Osteoblast (primary cell): ENCODE data around the gene UBE2U. TPM values are rescaled to one million over a fixed set of nuclear protein-coding genes. Genes with fewer than 3 reads are reported as not detected.
"Not testable (repeated sequence)": the region's sequence is repeated elsewhere in the genome, so short reads cannot be mapped to it uniquely, and the experiment has no call there.

Experiments used
- DNase-seq: peaks from one replicate; pipeline ENCODE4 v3.0.0; 2011; ENCODE audit warnings: low spot score, mixed read lengths; ENCODE audit not compliant: insufficient read length; ENCODE audit errors: missing footprints
- H2AFZ ChIP-seq: 2 replicates; pipeline ENCODE4 v1.6.0; 2011; ENCODE audit warnings: mild to moderate bottlenecking, low read length
- H3K27ac ChIP-seq: 2 replicates; pipeline ENCODE4 v1.5.1; 2011; ENCODE audit warnings: mild to moderate bottlenecking, low read depth, low read length, moderate library complexity
- H3K27me3 ChIP-seq: 2 replicates; pipeline ENCODE4 v1.6.0; 2012; ENCODE audit warnings: mild to moderate bottlenecking, control low read depth, inconsistent platforms, low read length, moderate library complexity; ENCODE audit not compliant: insufficient read depth
- H3K36me3 ChIP-seq: 2 replicates; pipeline ENCODE4 v1.5.1; 2011; ENCODE audit warnings: mild to moderate bottlenecking, low read length, control low read depth, moderate library complexity; ENCODE audit not compliant: insufficient read depth
- H3K4me1 ChIP-seq: 2 replicates; pipeline ENCODE4 v1.5.1; 2011; ENCODE audit warnings: mild to moderate bottlenecking, low read length, control low read depth, moderate library complexity; ENCODE audit not compliant: insufficient read depth
- H3K4me2 ChIP-seq: 2 replicates; pipeline ENCODE4 v1.6.0; 2011; ENCODE audit warnings: mild to moderate bottlenecking, low read length; ENCODE audit not compliant: insufficient read depth
- H3K4me3 ChIP-seq: fragments of 200-600 bp; sonication (generic); 3 replicates; pipeline ENCODE4 v1.5.1; 2012; ENCODE audit warnings: mild to moderate bottlenecking, low read length, inconsistent platforms; ENCODE audit not compliant: insufficient read depth
- H3K79me2 ChIP-seq: 2 replicates; pipeline ENCODE4 v1.6.0; 2012; ENCODE audit warnings: mild to moderate bottlenecking, low read length, control low read depth, inconsistent platforms; ENCODE audit not compliant: insufficient read depth
- H3K9me3 ChIP-seq: 2 replicates; pipeline ENCODE4 v1.5.1; 2011; ENCODE audit warnings: low read depth, low read length, control low read depth
- H4K20me1 ChIP-seq: 2 replicates; pipeline ENCODE4 v1.6.0; 2012; ENCODE audit warnings: mild to moderate bottlenecking, low read length, control low read depth; ENCODE audit not compliant: insufficient read depth
- total RNA-seq: library from RNA; depleted of rRNA; stranded (reverse); fragments of >200 nt; gene quantifications from 2 replicates; pipeline ENCODE4 v1.2.3, GENCODE V29; 2012
- TF ChIP-seq, protein P1 (sequence below): IDR thresholded peaks from 2 replicates; pipeline ENCODE4 v1.5.1; 2011; ENCODE audit warnings: mild to moderate bottlenecking, low read depth, low read length, moderate library complexity; ENCODE audit errors: extremely low read depth

Gene UBE2U
- total RNA-seq, 1 donor, result not detected

DNA sequence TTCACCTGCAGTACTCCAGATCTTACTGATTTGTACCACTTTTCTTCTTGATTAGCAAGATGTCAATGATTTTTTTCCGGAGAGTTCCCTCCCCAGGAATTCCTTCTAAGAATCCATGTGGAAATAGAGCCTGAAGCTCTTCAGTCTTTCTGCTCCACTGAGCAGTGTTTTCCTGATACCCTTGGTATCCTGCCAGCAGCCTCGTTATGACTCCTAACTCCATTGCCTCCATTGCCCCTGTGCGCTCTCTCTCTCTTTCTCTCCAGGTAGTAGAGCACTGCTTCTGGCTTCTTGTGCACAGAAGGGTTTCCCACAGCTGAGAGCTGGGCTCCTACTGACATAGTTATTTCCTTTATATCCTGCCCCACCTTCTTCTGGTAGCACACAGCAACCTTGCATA is 12.2 kb downstream of the UBE2U start:
- Histone ChIP-seq H3K36me3 (no peaks in the 10 kb centered on the region), H3K27me3 (no peaks in the 10 kb centered on the region), H3K9me3 (no peaks in the 10 kb centered on the region), H4K20me1 (no peaks in the 10 kb centered on the region), H3K4me1 (peaks cover 19% of the 10 kb centered on the region), H3K79me2 (no peaks in the 10 kb centered on the region), H3K27ac (no peak overlapping the region), H2AFZ (no peak overlapping the region), H3K4me3 (no peak overlapping the region), H3K4me2 (no peak overlapping the region)
- TF ChIP-seq, protein P1, sequence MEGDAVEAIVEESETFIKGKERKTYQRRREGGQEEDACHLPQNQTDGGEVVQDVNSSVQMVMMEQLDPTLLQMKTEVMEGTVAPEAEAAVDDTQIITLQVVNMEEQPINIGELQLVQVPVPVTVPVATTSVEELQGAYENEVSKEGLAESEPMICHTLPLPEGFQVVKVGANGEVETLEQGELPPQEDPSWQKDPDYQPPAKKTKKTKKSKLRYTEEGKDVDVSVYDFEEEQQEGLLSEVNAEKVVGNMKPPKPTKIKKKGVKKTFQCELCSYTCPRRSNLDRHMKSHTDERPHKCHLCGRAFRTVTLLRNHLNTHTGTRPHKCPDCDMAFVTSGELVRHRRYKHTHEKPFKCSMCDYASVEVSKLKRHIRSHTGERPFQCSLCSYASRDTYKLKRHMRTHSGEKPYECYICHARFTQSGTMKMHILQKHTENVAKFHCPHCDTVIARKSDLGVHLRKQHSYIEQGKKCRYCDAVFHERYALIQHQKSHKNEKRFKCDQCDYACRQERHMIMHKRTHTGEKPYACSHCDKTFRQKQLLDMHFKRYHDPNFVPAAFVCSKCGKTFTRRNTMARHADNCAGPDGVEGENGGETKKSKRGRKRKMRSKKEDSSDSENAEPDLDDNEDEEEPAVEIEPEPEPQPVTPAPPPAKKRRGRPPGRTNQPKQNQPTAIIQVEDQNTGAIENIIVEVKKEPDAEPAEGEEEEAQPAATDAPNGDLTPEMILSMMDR, result no peak
- no peak for DNase-seq

DNA sequence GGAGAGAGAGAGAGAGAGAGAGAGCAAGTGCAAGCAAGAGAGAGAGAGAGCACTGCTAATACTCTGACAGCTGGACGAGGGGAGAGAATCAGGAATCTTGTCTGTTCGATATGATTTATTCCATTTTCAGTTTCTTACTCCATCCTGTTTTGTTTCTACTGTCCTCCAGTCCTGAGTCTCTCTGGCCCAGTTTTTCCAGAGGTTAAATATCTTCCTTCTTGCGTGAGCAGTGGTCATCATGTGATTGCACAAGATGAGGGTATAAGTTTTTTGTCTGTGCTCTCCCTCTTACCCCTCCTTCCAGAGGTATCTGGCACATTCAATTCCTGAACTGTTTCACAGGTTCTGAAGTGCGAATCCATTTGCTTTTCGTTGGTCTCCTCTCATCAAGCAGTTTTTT is 16.8 kb downstream of the UBE2U start:
- no peak overlapping the region for H3K4me2 ChIP-seq
- H3K4me3 ChIP-seq, result no peak overlapping the region
- no peak overlapping the region for H3K27ac ChIP-seq
- H4K20me1 ChIP-seq, result no peaks in the 10 kb centered on the region
- H3K79me2 ChIP-seq, result no peaks in the 10 kb centered on the region
- no peaks in the 10 kb centered on the region for H3K9me3 ChIP-seq
- no peaks in the 10 kb centered on the region for H3K27me3 ChIP-seq
- peak overlapping the region; percentile 49 for H2AFZ ChIP-seq
- H3K4me1 ChIP-seq, result peaks cover 23% of the 10 kb centered on the region
- no peak for DNase-seq
- no peaks in the 10 kb centered on the region for H3K36me3 ChIP-seq
- TF ChIP-seq, protein P1, result no peak

DNA sequence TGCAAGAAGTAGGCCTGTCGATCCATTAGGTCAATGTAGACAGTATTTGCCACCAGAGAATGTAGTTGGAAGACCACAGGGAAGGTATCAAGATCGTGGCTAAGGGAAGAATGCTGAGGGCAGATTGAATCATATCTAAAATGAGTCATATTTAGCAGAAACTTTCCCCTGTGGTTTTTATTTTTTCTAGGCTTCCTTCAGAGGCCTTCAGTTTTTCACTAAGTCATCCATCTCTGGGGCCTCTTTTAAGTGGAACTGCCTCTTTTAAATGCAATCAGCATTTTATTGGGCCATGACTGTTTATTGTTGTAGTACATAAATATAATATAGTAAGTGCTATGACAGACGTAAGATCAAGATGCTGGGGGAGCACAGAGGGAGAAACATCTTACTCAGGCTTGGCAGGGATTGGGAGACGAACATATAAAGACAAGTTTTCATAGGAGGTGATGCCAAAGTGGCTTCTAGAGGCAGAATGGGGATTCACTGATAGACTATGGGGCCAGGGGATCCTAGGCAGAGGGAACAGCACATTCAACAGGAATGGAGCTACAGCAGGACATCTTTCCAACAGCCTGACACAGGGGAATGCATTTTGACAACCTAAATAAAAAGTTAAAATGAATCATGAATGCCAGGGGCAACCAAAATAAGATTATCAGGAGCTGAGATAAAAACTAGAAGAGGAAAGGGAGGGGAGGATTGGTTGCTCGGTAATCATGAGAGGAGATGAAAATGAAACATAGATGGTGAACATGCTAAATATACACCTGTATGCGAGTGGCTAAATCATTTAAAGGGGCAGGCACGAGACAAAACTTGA is 20.1 kb downstream of the UBE2U start:
- H4K20me1 ChIP-seq, result no peaks in the 10 kb centered on the region
- no peaks in the 10 kb centered on the region for H3K36me3 ChIP-seq
- H3K79me2 ChIP-seq, result no peaks in the 10 kb centered on the region
- peak overlapping the region; percentile 96 for H3K27ac ChIP-seq
- H3K27me3 ChIP-seq, result no peaks in the 10 kb centered on the region
- H3K4me1 ChIP-seq, result peaks cover 31% of the 10 kb centered on the region
- DNase-seq, result peak; percentile 82
- TF ChIP-seq, protein P1, result no peak
- H3K4me3 ChIP-seq, result no peak overlapping the region
- H2AFZ ChIP-seq, result peak overlapping the region; percentile 44
- H3K4me2 ChIP-seq, result peak overlapping the region; percentile 65
- H3K9me3 ChIP-seq, result no peaks in the 10 kb centered on the region

DNA sequence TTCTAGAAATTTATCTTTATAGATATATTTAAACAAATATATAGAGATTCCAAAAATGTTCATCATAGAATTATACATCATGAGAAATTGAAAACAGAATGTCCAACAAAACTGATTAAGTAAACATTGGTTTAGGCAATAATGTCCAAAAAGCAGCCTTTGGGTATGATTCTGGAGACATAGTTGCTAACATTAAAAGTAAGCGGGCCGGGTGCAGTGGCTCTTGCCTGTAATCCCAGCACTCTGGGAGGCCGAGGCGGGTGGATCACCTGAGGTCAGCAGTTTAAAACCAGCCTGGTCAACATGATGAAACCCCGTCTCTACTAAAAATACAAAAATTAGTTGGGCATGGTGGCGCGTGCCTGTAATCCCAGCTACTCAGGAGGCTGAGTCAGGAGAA is 20.8 kb downstream of the UBE2U start:
- H2AFZ ChIP-seq, H3K4me3 ChIP-seq, H3K36me3 ChIP-seq, H3K27me3 ChIP-seq, H3K9me3 ChIP-seq, H4K20me1 ChIP-seq, DNase-seq, H3K79me2 ChIP-seq: not testable (repeated sequence)
- Histone ChIP-seq H3K4me1 (peaks cover 31% of the 10 kb centered on the region), H3K27ac (peak overlapping the region; percentile 96), H3K4me2 (peak overlapping the region; percentile 65)
